ENCODE data around the gene SRSF9. TPM values are rescaled to one million over a fixed set of nuclear protein-coding genes. Genes with fewer than 3 reads are reported as not detected.

Gene SRSF9
- total and polyA plus RNA-seq, 2 of the 13 experiments (the other 11 are each of a cell fraction or from before 2014, with no cell fraction given), result 125 to 144 TPM

GRCh38 chr12:120469450-120470149, at the start of gene SRSF9 (continued):
- TF ChIP-seq ZXDC (CRISPR knock-in tag; IDR thresholded peaks at IDR 0.05) (no peak; the same call in 1 of the 2 replicates), XBP1 (CRISPR knock-in tag; IDR thresholded peaks at IDR 0.05) (no peak), HNRNPK (IDR thresholded peaks at IDR 0.05; ENCODE audit: low read depth, low read length, poor library complexity, severe bottlenecking) (peak; percentile 8), ZBTB46 (CRISPR knock-in tag; IDR thresholded peaks at IDR 0.05; ENCODE audit: borderline replicate concordance) (no peak), ZSCAN22 (CRISPR knock-in tag; IDR thresholded peaks at IDR 0.05) (no peak), ZNF672 (CRISPR knock-in tag; IDR thresholded peaks at IDR 0.05) (no peak), AKNA (CRISPR knock-in tag; IDR thresholded peaks at IDR 0.05; ENCODE audit: borderline replicate concordance) (no peak), ZNF546 (CRISPR knock-in tag; conservative IDR thresholded peaks at IDR 0.05) (0 out of 2 replicates have a peak, but pooled peaks have one; percentile 16), ZNF570 (CRISPR knock-in tag; IDR thresholded peaks at IDR 0.05; ENCODE audit: borderline replicate concordance) (no peak), MAF1 (CRISPR knock-in tag; IDR thresholded peaks at IDR 0.05; ENCODE audit: borderline replicate concordance) (no peak), MED13 (CRISPR knock-in tag; IDR thresholded peaks at IDR 0.05) (no peak), IRF1 (CRISPR knock-in tag; IDR thresholded peaks at IDR 0.05; ENCODE audit: low read depth) (no peak), PHF20 (CRISPR knock-in tag; IDR thresholded peaks at IDR 0.05) (peak; percentile 62; the same call in 1 of the 2 replicates), GATA4 (IDR thresholded peaks at IDR 0.05; ENCODE audit: borderline replicate concordance, low read depth) (no peak), ZNF18 (CRISPR knock-in tag; IDR thresholded peaks at IDR 0.05; ENCODE audit: insufficient replicate concordance) (peak; percentile 46), TBL1XR1 (IDR thresholded peaks at IDR 0.05; ENCODE audit: borderline replicate concordance, low read length, partially characterized antibody) (no peak)

Measured in HepG2 (cell line).